ENCODE results near the gene AHCY.
"Not testable (repeated sequence)": the region's sequence is repeated elsewhere in the genome, so short reads cannot be mapped to it uniquely, and the experiment has no call there.

Gene AHCY

DNA sequence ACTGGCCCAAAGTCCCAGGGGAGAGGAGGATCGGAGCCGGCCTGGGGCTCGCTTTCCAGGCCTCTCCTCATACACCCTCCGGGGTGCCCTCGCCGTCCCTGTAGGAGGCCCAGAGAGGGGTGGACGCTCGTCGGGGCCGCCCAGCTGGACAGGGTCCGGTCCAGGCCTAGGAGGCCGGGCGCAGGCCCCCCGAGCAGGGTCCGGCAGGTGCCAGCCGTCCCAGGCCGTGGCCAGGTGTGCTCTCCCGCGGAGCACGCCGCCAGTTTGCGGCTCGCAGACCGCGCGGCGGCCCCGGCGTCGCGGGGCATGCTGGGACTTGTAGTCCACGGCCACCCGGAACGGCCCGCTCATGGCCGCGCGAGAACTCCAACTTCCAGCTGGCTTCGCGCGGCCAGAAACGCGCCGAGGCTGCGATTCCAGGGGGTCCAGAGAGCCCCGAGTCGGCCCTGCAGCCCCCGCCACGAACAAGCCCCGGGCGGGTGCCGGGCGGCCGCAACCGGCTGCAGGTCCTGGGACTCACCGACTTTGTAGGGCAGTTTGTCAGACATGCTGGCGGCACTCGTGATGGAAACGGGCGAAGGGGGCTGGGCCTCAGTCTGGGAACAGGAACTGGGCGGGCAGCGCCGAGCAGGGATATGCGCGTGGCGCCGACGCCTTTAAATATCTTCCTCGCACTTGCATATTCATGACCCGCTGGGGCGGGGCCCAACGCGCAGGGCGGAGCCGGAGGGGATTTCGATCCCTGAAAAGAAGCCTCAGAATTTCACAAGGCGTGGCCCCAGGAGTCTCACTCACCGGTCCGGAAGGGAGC, at the start of gene AHCY:
Gene AHCY, minus strand, starts transcription at position 633 of the 811 bp plus-strand sequence. Its CDS starts 85 bp downstream, at position 548.
- in situ Hi-C loops (cut with HindIII; ENCODE audit: low sequenced_read_pairs), result no loop called here
- TF ChIP-seq, protein P1, sequence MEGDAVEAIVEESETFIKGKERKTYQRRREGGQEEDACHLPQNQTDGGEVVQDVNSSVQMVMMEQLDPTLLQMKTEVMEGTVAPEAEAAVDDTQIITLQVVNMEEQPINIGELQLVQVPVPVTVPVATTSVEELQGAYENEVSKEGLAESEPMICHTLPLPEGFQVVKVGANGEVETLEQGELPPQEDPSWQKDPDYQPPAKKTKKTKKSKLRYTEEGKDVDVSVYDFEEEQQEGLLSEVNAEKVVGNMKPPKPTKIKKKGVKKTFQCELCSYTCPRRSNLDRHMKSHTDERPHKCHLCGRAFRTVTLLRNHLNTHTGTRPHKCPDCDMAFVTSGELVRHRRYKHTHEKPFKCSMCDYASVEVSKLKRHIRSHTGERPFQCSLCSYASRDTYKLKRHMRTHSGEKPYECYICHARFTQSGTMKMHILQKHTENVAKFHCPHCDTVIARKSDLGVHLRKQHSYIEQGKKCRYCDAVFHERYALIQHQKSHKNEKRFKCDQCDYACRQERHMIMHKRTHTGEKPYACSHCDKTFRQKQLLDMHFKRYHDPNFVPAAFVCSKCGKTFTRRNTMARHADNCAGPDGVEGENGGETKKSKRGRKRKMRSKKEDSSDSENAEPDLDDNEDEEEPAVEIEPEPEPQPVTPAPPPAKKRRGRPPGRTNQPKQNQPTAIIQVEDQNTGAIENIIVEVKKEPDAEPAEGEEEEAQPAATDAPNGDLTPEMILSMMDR (IDR thresholded peaks at IDR 0.05; ENCODE audit: low read depth, low read length), result no peak
- H3K4me3 ChIP-seq (ENCODE audit: low read depth, low read length), result peak within 1 kb of the TSS; percentile 80
- DNase-seq (ENCODE audit: low read depth, low spot score), result peak; percentile 97

DNA sequence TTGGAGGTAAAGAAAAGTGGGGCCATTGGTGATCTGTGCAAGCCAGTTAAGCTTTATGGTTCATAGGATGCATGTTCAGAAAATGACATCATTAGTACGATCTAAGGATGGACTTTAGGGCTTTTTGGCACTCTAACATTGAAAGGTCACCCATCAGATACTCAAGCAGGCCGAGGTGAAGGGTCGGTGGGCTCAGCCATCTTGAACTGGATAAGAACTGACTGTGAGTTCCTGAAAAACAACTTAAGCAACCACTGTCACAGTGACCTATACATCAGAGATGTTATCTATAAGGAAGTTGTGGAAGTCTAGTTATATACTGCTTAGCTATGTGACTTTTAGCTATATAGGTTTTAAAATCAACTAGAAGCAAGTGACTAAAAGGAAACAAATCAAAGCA, 46.9 kb upstream of the AHCY start:
- no peak for DNase-seq (ENCODE audit: low read depth, low spot score)
- in situ Hi-C loops (cut with HindIII; ENCODE audit: low sequenced_read_pairs), result no loop called here

DNA sequence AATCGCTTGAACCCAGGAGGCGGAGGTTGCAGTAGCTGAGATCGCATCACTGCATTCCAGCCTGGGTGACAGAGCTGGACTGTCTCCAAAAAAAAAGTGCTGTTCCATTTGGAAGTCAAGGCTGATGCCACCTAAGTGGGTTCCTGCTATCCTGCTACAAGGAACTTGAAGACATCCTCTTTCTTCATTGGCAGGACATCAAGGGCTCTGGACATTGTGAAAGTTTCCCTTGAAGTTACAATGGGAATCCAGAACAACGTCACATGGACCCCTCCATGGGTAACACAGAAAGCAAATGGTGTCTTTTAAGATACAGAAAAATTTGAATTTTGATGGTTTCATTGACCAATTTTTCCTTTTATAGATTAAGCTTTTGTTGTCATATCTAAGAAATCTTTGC, 44.4 kb upstream of the AHCY start:
- TF ChIP-seq, protein P1 (IDR thresholded peaks at IDR 0.05; ENCODE audit: low read depth, low read length), result no peak
- in situ Hi-C loops (cut with HindIII; ENCODE audit: low sequenced_read_pairs), result no loop called here
- no peak overlapping the region for H3K4me3 ChIP-seq (ENCODE audit: low read depth, low read length)
- DNase-seq (ENCODE audit: low read depth, low spot score), result no peak

More for the DNA sequence above, 46.9 kb upstream of the AHCY start:
- TF ChIP-seq, protein P1 (IDR thresholded peaks at IDR 0.05; ENCODE audit: low read depth, low read length), result no peak
- no peak overlapping the region for H3K4me3 ChIP-seq (ENCODE audit: low read depth, low read length)

DNA sequence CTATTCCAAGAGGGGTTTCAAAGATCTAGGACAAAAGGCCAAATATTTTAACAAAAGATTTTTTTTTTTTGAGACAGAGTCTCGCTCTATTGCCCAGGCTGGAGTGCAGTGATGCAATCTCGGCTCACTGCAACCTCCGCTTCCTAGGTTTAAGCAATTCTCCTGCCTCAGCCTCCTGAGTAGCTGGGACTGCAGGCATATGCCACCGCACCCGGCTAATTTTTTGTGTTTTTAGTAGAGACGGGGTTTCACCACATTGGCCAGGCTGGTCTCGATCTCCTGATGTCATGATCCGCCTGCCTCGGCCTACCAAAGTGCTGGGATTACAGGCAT, 43.3 kb upstream of the AHCY start:
- in situ Hi-C loops (cut with HindIII; ENCODE audit: low sequenced_read_pairs); H3K4me3 ChIP-seq (ENCODE audit: low read depth, low read length): not testable (repeated sequence)

DNA sequence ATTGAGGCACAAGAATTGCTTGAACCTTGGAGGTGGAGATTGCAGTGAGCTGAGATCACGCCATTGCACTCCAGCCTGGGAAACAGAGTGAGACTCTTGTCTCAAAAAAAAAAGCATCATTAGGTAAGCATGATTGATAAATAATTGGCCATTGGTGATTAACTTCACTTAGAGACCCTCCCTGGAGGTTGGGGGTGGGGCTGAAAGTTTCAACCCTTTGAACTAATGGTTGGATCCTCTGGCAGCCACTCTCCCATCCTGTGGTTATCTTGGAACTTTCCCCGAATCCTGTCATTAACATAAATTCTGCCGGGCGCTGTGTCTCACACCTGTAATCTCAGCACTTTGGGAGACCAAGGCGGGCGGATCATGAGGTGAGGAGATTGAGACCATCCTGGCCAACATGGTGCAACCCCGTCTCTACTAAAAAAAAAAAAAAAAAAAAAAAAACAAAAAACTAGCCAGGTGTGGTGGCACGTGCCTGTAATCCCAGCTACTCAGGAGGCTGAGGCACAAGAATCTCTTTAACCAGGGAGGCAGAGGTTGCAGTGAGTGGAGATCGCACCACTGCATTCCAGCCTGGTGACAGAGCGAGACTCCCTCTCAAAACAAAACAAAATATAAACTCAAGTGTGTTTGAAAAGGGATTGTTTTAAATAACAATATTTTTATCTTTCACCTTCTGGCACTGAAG, 42.8 kb upstream of the AHCY start:
- in situ Hi-C loops (cut with HindIII; ENCODE audit: low sequenced_read_pairs); H3K4me3 ChIP-seq (ENCODE audit: low read depth, low read length); DNase-seq (ENCODE audit: low read depth, low spot score): not testable (repeated sequence)

More for the DNA sequence above, 43.3 kb upstream of the AHCY start:
- DNase-seq (ENCODE audit: low read depth, low spot score), result not testable (repeated sequence)

DNA sequence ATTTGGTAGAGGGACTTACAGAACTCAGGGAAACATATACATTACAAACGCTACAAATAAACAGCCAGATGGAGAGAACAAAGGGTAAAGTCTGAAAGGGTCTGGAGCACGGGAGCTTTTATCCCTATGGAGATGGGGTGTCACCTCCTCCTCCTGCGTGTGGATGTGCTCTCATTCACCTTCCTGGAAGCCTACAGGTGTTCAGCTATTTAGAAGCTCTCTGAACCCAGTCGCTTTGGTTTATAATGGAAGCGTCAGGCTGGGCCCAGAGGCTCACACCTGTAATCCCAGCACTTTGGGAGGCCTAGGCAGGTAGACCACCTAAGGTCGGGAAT, 42.2 kb upstream of the AHCY start:
- H3K4me3 ChIP-seq (ENCODE audit: low read depth, low read length), result no peak overlapping the region
- TF ChIP-seq, protein P1 (IDR thresholded peaks at IDR 0.05; ENCODE audit: low read depth, low read length), result no peak
- no peak for DNase-seq (ENCODE audit: low read depth, low spot score)
- in situ Hi-C loops (cut with HindIII; ENCODE audit: low sequenced_read_pairs), result no loop called here

DNA sequence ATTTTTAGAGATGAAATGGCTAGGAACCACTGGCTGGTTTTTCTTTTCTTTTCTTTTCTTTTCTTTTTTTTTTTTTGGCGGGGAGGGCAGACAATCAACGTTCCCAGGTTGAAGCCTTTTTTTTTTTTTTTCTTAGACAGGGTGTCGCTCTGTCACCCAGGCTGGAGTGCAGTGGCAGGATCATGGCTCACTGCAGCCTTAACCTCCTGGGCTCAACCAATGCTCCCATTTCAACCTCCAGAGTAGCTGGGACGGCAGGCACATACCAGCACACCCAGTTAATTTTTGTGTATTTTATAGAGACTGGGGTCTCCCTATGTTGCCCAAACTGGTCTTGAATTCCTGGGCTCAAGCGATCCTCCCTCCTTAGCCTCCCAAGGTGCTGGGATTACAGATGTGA, 41.1 kb upstream of the AHCY start:
- no peak overlapping the region for H3K4me3 ChIP-seq (ENCODE audit: low read depth, low read length)
- no peak for DNase-seq (ENCODE audit: low read depth, low spot score)
- in situ Hi-C loops (cut with HindIII; ENCODE audit: low sequenced_read_pairs), result no loop called here
- TF ChIP-seq, protein P1 (IDR thresholded peaks at IDR 0.05; ENCODE audit: low read depth, low read length), result no peak

Data from astrocyte of the spinal cord (primary cell).